Naive B cell (primary cell): Measurements from ENCODE around the gene CNOT3. TPM values are rescaled to one million over a fixed set of nuclear protein-coding genes. Genes with fewer than 3 reads are reported as not detected.

Experiments used
- ATAC-seq, 2 donors: fragments of 150-1000 bp; cut with Tn5 transposase; 2 replicates each; pipeline ENCODE4 v1.10.0; 2021; ENCODE audit warnings: low read depth in 2 of 2, mild to moderate bottlenecking in 2 of 2, moderate library complexity in 2 of 2
- DNase-seq: peaks from one replicate; pipeline ENCODE4 v3.0.0; 2022
- H3K27ac Mint-ChIP-seq, 6 donors: one replicate each; pipeline ENCODE4 v1.8.0; 2020 to 2022; ENCODE audit warnings: mild to moderate bottlenecking in 6 of 6, mixed read lengths in 6 of 6, moderate library complexity in 5 of 6, inconsistent platforms in 2 of 6
- H3K27me3 Mint-ChIP-seq, 3 donors: one replicate each; pipeline ENCODE4 v1.8.0; 2021 to 2022; ENCODE audit warnings: mixed read lengths in 3 of 3, mild to moderate bottlenecking in 1 of 3
- H3K36me3 Mint-ChIP-seq, 2 donors: one replicate each; pipeline ENCODE4 v1.8.0; 2020 to 2022; ENCODE audit warnings: mixed read lengths in 2 of 2, inconsistent platforms in 1 of 2, mild to moderate bottlenecking in 1 of 2
- H3K4me1 Mint-ChIP-seq, 3 donors: one replicate each; pipeline ENCODE4 v1.8.0; 2020 to 2022; ENCODE audit warnings: mixed read lengths in 3 of 3, inconsistent platforms in 1 of 3, mild to moderate bottlenecking in 1 of 3, moderate library complexity in 1 of 3
- H3K4me3 Mint-ChIP-seq, 8 donors: one replicate each; pipeline ENCODE4 v1.8.0; 2020 to 2022; ENCODE audit warnings: mild to moderate bottlenecking in 8 of 8, mixed read lengths in 8 of 8, moderate library complexity in 8 of 8, inconsistent platforms in 2 of 8
- H3K9me3 Mint-ChIP-seq, 7 donors: one replicate each; pipeline ENCODE4 v1.8.0; 2020 to 2022; ENCODE audit warnings: mixed read lengths in 7 of 7, mild to moderate bottlenecking in 5 of 7, inconsistent platforms in 2 of 7, moderate library complexity in 1 of 7
- polyA plus RNA-seq, 6 donors: library from polyadenylated mRNA; unstranded; fragments of 300-500 nt; fragmentation: Illumina TruSeq; gene quantifications; one replicate each; pipeline ENCODE4 v1.2.3, GENCODE V29; 2021; ENCODE audit warnings: low read depth in 6 of 6

Gene CNOT3
- polyA plus RNA-seq, 6 donors from 2014 or later = 2.7 to 12.9 (median 6.9) TPM

DNA sequence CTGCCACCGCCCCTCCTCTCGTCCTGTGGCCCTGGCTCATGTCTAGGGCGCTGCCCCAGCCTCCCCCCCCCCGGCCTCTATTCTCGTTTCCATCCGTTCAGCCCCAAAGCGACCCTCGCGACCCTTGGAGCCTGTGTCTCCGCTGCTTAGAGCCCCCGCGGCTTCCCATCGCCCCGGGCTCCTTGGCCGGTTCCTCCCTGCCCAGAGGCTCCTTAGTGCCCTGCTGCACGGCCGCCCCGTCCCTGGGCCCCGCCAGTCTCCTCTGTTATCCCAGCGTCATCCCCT lies 9.2 kb upstream of the CNOT3 start:
- DNase-seq (no peak), ATAC-seq (no peak)
- Mint-ChIP-seq H3K4me1 (no peaks in the 10 kb centered on the region), H3K36me3 (peaks cover 0 to 9% of the 10 kb centered on the region in 2 donors), H3K27ac (no peak overlapping the region), H3K9me3 (no peaks in the 10 kb centered on the region), H3K27me3 (no peaks in the 10 kb centered on the region), H3K4me3 (no peak overlapping the region)

DNA sequence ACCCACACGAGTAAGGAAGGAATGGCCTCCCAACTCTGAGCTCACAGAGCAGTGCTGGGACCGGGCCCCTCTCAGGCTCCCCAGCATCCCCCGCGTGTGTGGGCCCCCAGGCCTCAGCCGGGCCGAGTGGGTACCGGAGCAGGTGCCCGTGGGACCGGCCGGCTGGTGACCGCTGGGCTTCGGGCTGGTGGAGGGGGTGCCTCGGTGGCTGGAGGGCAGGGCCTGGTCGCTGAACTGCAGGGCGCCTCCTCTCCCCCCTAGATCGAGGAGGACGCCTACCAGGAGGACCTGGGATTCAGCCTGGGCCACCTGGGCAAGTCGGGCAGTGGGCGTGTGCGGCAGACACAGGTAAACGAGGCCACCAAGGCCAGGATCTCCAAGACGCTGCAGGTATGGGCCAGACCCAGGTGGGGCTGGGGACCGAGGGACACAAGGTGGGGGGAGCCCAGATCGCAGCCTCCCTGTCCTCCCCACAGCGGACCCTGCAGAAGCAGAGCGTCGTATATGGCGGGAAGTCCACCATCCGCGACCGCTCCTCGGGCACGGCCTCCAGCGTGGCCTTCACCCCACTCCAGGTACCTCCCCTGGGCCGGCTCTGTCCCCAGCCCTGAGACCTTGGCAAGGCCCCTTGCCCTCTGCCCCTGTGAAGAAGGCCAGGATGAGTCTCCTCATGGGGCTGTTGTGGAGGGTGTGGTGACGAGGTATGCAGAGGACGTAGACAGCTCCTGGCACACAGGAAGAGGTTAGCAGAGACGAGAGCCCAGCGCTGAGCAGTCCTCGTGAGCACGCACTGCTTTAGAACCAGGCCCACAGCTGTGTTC lies 8.6 kb upstream of the CNOT3 start:
- DNase-seq (no peak), ATAC-seq (no peak)
- Mint-ChIP-seq H3K9me3 (no peaks in the 10 kb centered on the region), H3K36me3 (peaks cover 0 to 9% of the 10 kb centered on the region in 2 donors), H3K27ac (no peak overlapping the region), H3K4me3 (no peak overlapping the region), H3K4me1 (peaks cover 0 to under 1% (median 0%) of the 10 kb centered on the region in 3 donors), H3K27me3 (no peaks in the 10 kb centered on the region)

- DNase-seq = no peak
- no peak for ATAC-seq
- Mint-ChIP-seq H3K4me1 (peaks cover 4 to 6% (median 5%) of the 10 kb centered on the region in 3 donors), H3K4me3 (no peak overlapping the region), H3K27ac (no peak overlapping the region), H3K27me3 (no peaks in the 10 kb centered on the region), H3K36me3 (peaks cover 0 to 9% of the 10 kb centered on the region in 2 donors), H3K9me3 (no peaks in the 10 kb centered on the region)
Measured at GRCh38 chr19:54129617-54129996, 8.0 kb upstream of the CNOT3 start.

DNA sequence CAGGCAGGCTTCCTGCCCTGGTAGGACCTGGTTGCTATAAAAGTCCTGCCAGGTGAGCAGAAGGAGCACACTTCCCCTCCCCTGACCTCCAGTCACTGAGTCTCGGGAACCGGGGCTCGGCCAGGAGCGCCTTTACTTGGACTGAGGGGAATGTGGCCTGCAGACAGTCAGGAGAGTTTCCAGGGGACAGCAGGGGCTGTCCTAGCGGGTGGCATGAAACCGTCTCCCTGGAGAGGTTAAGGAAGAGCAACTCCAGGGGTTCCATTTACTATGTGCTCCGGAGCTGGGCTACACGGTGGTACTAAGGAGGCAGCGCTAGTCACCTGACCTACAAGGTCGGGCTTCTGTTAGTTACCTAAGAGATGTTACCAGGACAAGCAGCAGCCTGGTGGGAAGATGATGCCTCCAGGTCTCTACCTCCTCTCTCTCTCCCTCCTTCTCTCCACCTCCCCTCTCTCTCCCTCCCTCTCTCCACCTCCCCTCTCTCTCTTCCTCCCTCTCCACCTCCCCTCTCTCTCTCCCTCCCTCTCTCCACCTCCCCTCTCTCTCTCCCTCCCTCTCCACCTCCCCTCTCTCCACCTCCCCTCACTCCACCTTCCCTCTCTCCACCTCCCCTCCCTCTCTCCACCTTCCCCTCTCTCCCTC lies 4.1 kb upstream of the CNOT3 start:
- Mint-ChIP-seq H3K36me3 (no peaks in the 10 kb centered on the region), H3K4me3 (no peak overlapping the region), H3K27me3 (no peaks in the 10 kb centered on the region), H3K9me3 (no peaks in the 10 kb centered on the region), H3K27ac (no peak overlapping the region), H3K4me1 (peaks cover 15 to 17% (median 16%) of the 10 kb centered on the region in 3 donors)
- ATAC-seq (no peak), DNase-seq (no peak)

- peaks cover 0 to 6% of the 10 kb centered on the region in 2 donors for H3K36me3 Mint-ChIP-seq
- no peak for ATAC-seq
- H3K27ac Mint-ChIP-seq = peak overlapping the region in 2 of 6 donors; percentile 53 to 68
- DNase-seq = no peak
- peaks cover 21 to 24% (median 22%) of the 10 kb centered on the region in 3 donors for H3K4me1 Mint-ChIP-seq
- H3K9me3 Mint-ChIP-seq = no peaks in the 10 kb centered on the region
- H3K4me3 Mint-ChIP-seq = peak overlapping the region in 1 of 8 donors; percentile 55
- H3K27me3 Mint-ChIP-seq = no peaks in the 10 kb centered on the region
Measured at GRCh38 chr19:54133957-54134590, 3.5 kb upstream of the CNOT3 start.

GRCh38 chr19:54136086-54136863 lies 1.3 kb upstream of the CNOT3 start:
- H3K4me3 Mint-ChIP-seq = peak overlapping the region; percentile 83 to 96 (median 90)
- ATAC-seq = no peak
- no peaks in the 10 kb centered on the region for H3K9me3 Mint-ChIP-seq
- DNase-seq = no peak
- peak overlapping the region in 5 of 6 donors; percentile 79 to 96 (median 91) for H3K27ac Mint-ChIP-seq
- no peaks in the 10 kb centered on the region for H3K27me3 Mint-ChIP-seq
- H3K4me1 Mint-ChIP-seq = peaks cover 37 to 45% (median 41%) of the 10 kb centered on the region in 3 donors
- peaks cover 0 to 8% of the 10 kb centered on the region in 2 donors for H3K36me3 Mint-ChIP-seq

DNA sequence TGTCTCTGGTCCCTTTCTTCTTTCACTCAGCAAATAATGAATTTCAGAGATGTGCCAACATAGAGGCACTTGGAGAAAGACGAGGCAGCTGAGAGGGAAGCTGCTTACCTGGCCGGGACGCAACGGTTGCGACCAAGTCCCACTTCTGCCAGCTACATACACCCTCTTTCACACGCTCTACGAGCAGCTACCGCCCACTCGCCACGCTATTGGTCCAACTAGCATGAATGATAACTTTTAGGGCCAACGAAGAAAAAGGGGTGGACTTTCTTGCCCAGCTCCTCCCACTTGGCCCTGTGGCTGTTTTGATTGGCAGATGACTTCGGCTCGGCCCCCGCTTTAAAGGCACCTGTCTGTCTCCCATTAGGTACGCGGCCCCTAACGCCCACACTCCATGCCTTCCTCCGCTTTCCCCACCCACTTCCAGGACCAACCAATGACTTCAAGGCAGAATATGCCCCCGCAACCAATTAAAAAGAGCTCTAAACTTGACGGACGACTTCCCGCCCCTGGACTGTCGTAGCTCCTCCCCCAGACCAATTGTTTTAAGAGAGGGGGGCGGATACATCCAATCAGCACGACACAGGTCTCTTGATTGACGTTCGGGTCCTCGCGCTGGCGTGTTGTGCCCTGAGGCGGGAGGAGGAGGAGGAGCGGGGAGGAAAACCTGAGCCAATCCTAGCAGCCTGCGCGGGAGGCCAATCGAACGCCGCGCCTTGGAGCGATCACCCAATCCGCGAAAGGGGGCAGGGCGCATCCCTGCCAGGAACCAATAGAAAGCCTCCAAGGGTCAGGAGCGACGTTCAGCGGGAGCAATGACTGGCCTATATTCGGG lies 481 bp upstream of the CNOT3 start:
- Mint-ChIP-seq H3K9me3 (no peaks in the 10 kb centered on the region), H3K36me3 (peaks cover 0 to 8% of the 10 kb centered on the region in 2 donors), H3K4me1 (peaks cover 42 to 50% (median 45%) of the 10 kb centered on the region in 3 donors), H3K27ac (peak overlapping the region; percentile 80 to 96 (median 90)), H3K27me3 (no peaks in the 10 kb centered on the region), H3K4me3 (peak overlapping the region; percentile 83 to 96 (median 90))
- peak; percentile 100 for DNase-seq
- ATAC-seq = peak; percentile 75 to 76

GRCh38 chr19:54138489-54139256 lies 1.1 kb downstream of the CNOT3 start:
- H3K27ac Mint-ChIP-seq = peak overlapping the region; percentile 70 to 99 (median 94)
- DNase-seq (no peak), ATAC-seq (no peak)
- peaks cover 46 to 56% (median 51%) of the 10 kb centered on the region in 3 donors for H3K4me1 Mint-ChIP-seq
- no peaks in the 10 kb centered on the region for H3K27me3 Mint-ChIP-seq
- no peaks in the 10 kb centered on the region for H3K9me3 Mint-ChIP-seq
- H3K4me3 Mint-ChIP-seq = peak overlapping the region; percentile 83 to 95 (median 89)
- H3K36me3 Mint-ChIP-seq = peaks cover 0 to 16% of the 10 kb centered on the region in 2 donors

DNA sequence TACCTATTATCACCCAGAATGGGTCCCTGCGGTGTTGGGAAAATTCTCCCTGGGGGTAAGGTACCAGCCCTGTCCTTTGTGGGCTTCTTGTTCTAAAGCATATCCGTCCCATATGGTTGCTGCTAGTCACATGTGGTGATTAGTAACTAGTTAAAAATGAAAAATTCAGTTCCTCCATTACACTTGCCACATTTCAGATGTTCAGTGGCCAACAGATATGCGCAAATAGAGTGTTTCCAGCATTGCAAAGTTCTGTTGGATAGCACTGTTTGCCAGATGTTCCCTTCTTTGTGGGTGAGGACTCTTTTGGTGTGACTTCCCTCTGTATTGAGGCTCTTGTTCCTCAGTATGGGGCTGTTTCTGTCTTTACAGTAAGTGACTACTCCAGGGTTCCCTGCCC lies 3.8 kb downstream of the CNOT3 start:
- H3K4me3 Mint-ChIP-seq = peak overlapping the region in 2 of 8 donors; percentile 84 to 88
- H3K36me3 Mint-ChIP-seq = peaks cover 6 to 33% of the 10 kb centered on the region in 2 donors
- H3K27ac Mint-ChIP-seq = peak overlapping the region in 1 of 6 donors; percentile 6

GRCh38 chr19:54142166-54142780 lies 4.7 kb downstream of the CNOT3 start:
- H3K36me3 Mint-ChIP-seq = peaks cover 6 to 42% of the 10 kb centered on the region in 2 donors
- H3K4me1 Mint-ChIP-seq = peaks cover 30 to 53% (median 43%) of the 10 kb centered on the region in 3 donors
- peak overlapping the region in 4 of 6 donors; percentile 6 to 57 (median 20) for H3K27ac Mint-ChIP-seq
- H3K9me3 Mint-ChIP-seq = no peaks in the 10 kb centered on the region
- H3K27me3 Mint-ChIP-seq = no peaks in the 10 kb centered on the region
- peak overlapping the region in 3 of 8 donors; percentile 62 to 88 (median 84) for H3K4me3 Mint-ChIP-seq
- DNase-seq (no peak), ATAC-seq (no peak)

More for the DNA sequence above, 3.8 kb downstream of the CNOT3 start:
- Mint-ChIP-seq H3K27me3 (no peaks in the 10 kb centered on the region), H3K4me1 (peaks cover 35 to 58% (median 49%) of the 10 kb centered on the region in 3 donors), H3K9me3 (no peaks in the 10 kb centered on the region)
- no peak for ATAC-seq
- no peak for DNase-seq

DNA sequence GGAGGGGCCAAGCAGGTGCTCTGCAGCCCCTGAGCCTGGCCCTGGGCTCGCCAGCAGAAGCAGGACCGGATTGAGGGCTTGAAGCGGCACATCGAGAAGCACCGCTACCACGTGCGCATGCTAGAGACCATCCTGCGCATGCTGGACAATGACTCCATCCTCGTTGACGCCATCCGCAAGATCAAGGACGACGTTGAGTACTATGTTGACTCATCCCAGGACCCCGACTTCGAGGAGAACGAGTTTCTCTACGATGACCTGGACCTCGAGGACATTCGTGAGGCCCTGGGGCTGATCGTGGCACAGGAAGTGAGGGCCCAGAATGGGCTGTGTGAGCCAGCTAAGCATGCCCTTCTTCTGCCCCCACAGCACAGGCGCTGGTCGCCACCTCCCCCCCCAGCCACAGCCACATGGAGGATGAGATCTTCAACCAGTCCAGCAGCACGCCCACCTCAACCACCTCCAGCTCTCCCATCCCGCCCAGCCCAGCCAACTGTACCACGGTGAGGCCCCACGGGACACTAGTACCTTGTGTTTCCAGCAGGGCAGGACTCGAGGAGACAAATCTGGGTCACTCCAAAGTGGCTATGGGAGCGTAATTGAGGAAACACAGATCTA lies 8.1 kb downstream of the CNOT3 start:
- no peak for ATAC-seq
- Mint-ChIP-seq H3K27me3 (no peaks in the 10 kb centered on the region), H3K27ac (peak overlapping the region in 1 of 6 donors; percentile 86), H3K4me3 (no peak overlapping the region), H3K4me1 (peaks cover 10 to 43% (median 29%) of the 10 kb centered on the region in 3 donors), H3K9me3 (no peaks in the 10 kb centered on the region), H3K36me3 (peaks cover 6 to 51% of the 10 kb centered on the region in 2 donors)
- no peak for DNase-seq
